Heart right ventricle (tissue), 16 donors: ENCODE data around the gene EPB41L2. TPM values are rescaled to one million over a fixed set of nuclear protein-coding genes. Genes with fewer than 3 reads are reported as not detected.

Source experiments
- ATAC-seq, 8 donors: fragments of 200-7000 bp; cut with Tn5 transposase; one replicate each; pipeline ENCODE4 v1.9.1; 2020; ENCODE audit warnings: mild to moderate bottlenecking in 8 of 8, moderate library complexity in 8 of 8, moderate number of reproducible peaks in 1 of 8
- DNase-seq, 2 donors: peaks; one replicate each; pipeline ENCODE4 v3.0.0-alpha.2; 2020
- H3K27ac ChIP-seq, 10 donors: fragments of 200-600 bp; sonication (generic) in 2 of 10; one replicate each; pipeline versions ENCODE4 v1.5.0 to v1.8.0; 2020 to 2022; ENCODE audit warnings: mild to moderate bottlenecking in 3 of 10
- H3K27me3 ChIP-seq, 7 donors: fragments of 200-600 bp; one replicate each; pipeline ENCODE4 v1.8.0; 2021 to 2022; ENCODE audit warnings: mild to moderate bottlenecking in 2 of 7
- H3K36me3 ChIP-seq, 9 donors: fragments of 200-600 bp; sonication (generic) in 1 of 9; one replicate each; pipeline versions ENCODE4 v1.5.0 to v1.8.0; 2020 to 2022; ENCODE audit warnings: mild to moderate bottlenecking in 2 of 9
- H3K4me1 ChIP-seq, 9 donors: fragments of 200-600 bp; sonication (generic) in 1 of 9; one replicate each; pipeline versions ENCODE4 v1.5.0 to v1.8.0; 2020 to 2022; ENCODE audit warnings: mild to moderate bottlenecking in 4 of 9
- H3K4me3 ChIP-seq, 10 donors: fragments of 200-600 bp; sonication (generic) in 2 of 10; one replicate each; pipeline versions ENCODE4 v1.5.0 to v1.8.0; 2020 to 2022; ENCODE audit warnings: mild to moderate bottlenecking in 7 of 10, moderate library complexity in 2 of 10
- H3K9me3 ChIP-seq, 11 donors: fragments of 200-600 bp in 10 of 11; sonication (generic) in 2 of 11; one replicate each; pipeline versions ENCODE4 v1.5.0 to v1.8.0; 2013 to 2022; ENCODE audit warnings: mild to moderate bottlenecking in 2 of 11, control low read depth in 1 of 11, moderate library complexity in 1 of 11
- WGBS, 2 donors: extraction: QIAGEN DNeasy Blood & Tissue Kit; methylation state at CpG; one replicate each; pipeline ENCODE4 v1.1.7; 2013; ENCODE audit warnings: inconsistent platforms in 1 of 2; 5-methylcytosine and 5-hydroxymethylcytosine counted together
- intact Hi-C, 10 donors: fragments of 100-400 bp; cut with DNase I; formaldehyde crosslinking; loops; one replicate each; pipeline versions ENCODE4 v1.11.1 to v1.14.2; 2022
- polyA plus RNA-seq, 2 donors: library from polyadenylated mRNA; stranded (reverse); fragments of 200-250 nt; gene quantifications; one replicate each; pipeline ENCODE4 v1.2.3, GENCODE V29; 2013
- total RNA-seq, 10 donors: library from RNA; stranded (reverse); fragmentation: NEBNext Ultra II Directional in 3 of 10; extraction: Animal tissue kit (Norgen Biotek cat#: 25700) in 3 of 10; gene quantifications; one replicate each; pipeline versions ENCODE4 v1.2.1 to v1.2.4, GENCODE V29; 2021 to 2023
- TF ChIP-seq, protein P1 (sequence below), 9 donors: fragments of 200-600 bp; sonication (generic) in 2 of 9; IDR thresholded peaks; one replicate each; pipeline versions ENCODE4 v1.5.0 to v1.8.0; 2021 to 2022; ENCODE audit warnings: antibody characterized with exemption in 9 of 9, mild to moderate bottlenecking in 5 of 9, moderate library complexity in 1 of 9
- donor health status: Arrhythmogenic right ventricular cardiomyopathy.
- donor health status: ischemic (EF 13 %, LVEDD 7.1; RV severe dilation, severe dysfunction).
- donor health status: healthy with polysubstance abuse.
- donor health status: DM: no; HTN: yes; CAD: no.
- donor health status: DM: no; HTN: no; CAD: no.
- donor health status: ischemic (EF 25% LVEDD 6.9; RV normal size, moderate dysfunction).
- donor health status: ischemic (EF 25% LVEDD 5.7; RV mildly dilated, moderate dysfunction).
- donor health status: healthy.
- donor health status: DM: yes; HTN: yes; CAD: no.
- donor health status: Ischemic cardiomyopathy.
- donor health status: ischemic (EF 35%, LVEDD 5.7; RV mildly dilated, moderate dysfunction).
- donor health status: nonischemic (EF 11% LVEDD 7.7; RV severe dilation, severe dysfunction).
- donor health status: DM: yes; HTN: yes; CAD: no.
- donor health status: PGD.
- donor health status: ischemic (EF 29% LVEDD 5.4; RV normal size, mild dysfunction).
- donor health status: nonischemic (EF 23%, LVEDD 6.1; RV moderate dilation, normal function).

EPB41L2 gene
- total and polyA plus RNA-seq, 12 donors: 18.0 to 98.6 (median 55.1) TPM

- H3K4me1 ChIP-seq: peaks cover 0 to 33% (median 8%) of the 10 kb centered on the region in 9 donors
- H3K27ac ChIP-seq: no peak overlapping the region
- H3K36me3 ChIP-seq: peaks cover 0 to 4% (median 0%) of the 10 kb centered on the region in 9 donors
- peaks cover 0 to 17% (median 0%) of the 10 kb centered on the region in 11 donors for H3K9me3 ChIP-seq
- intact Hi-C loops: no loop called here
- DNase-seq (no peak), ATAC-seq (no peak)
- WGBS, 2 donors: 81 to 85% methylated on average over 4 of the region's 4 CpGs
- H3K27me3 ChIP-seq: no peaks in the 10 kb centered on the region
- H3K4me3 ChIP-seq: no peak overlapping the region
- TF ChIP-seq, protein P1, sequence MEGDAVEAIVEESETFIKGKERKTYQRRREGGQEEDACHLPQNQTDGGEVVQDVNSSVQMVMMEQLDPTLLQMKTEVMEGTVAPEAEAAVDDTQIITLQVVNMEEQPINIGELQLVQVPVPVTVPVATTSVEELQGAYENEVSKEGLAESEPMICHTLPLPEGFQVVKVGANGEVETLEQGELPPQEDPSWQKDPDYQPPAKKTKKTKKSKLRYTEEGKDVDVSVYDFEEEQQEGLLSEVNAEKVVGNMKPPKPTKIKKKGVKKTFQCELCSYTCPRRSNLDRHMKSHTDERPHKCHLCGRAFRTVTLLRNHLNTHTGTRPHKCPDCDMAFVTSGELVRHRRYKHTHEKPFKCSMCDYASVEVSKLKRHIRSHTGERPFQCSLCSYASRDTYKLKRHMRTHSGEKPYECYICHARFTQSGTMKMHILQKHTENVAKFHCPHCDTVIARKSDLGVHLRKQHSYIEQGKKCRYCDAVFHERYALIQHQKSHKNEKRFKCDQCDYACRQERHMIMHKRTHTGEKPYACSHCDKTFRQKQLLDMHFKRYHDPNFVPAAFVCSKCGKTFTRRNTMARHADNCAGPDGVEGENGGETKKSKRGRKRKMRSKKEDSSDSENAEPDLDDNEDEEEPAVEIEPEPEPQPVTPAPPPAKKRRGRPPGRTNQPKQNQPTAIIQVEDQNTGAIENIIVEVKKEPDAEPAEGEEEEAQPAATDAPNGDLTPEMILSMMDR (IDR thresholded peaks at IDR 0.05): no peak
These were observed 150.6 kb downstream of the EPB41L2 start for GRCh38 chr6:130912434-130912833.

GRCh38 chr6:130908958-130909357 is 154.1 kb downstream of the EPB41L2 start:
- intact Hi-C loops: loop anchor here in 1 of 10 donors (10.0 kb wide), 1 partner anchor 56 kb away; no protein-coding TSS in a partner anchor
- no peak overlapping the region for H3K27ac ChIP-seq
- H3K4me3 ChIP-seq: no peak overlapping the region
- no peaks in the 10 kb centered on the region for H3K36me3 ChIP-seq
- ATAC-seq (no peak), DNase-seq (no peak)
- 91 to 92% methylated on average over 2 of the region's 2 CpGs for WGBS, 2 donors
- H3K27me3 ChIP-seq: no peaks in the 10 kb centered on the region
- peaks cover 0 to 33% (median 8%) of the 10 kb centered on the region in 9 donors for H3K4me1 ChIP-seq
- TF ChIP-seq, protein P1 (IDR thresholded peaks at IDR 0.05): no peak
- peaks cover 0 to 17% (median 0%) of the 10 kb centered on the region in 11 donors for H3K9me3 ChIP-seq

DNA sequence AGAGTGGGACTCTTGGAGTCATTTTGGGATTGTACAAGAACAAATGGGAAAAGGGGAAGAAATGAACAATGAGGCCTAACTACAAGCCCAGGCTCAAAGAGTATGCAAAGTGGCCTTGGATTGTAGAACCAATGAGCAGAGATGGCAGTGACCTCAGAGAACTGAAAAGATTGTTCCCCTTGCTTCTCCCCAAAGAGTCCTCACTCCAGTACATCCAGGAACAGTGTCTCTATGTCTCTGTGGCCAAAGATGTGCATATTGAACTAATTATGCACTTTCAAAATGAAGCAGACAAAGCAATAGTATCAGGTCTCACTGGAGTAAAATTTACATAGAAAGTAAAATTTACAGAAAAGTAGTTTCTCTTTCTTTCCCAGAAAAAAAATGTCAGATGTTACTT is 154.9 kb downstream of the EPB41L2 start:
- intact Hi-C loops: loop anchor here in 1 of 10 donors (10.0 kb wide), 1 partner anchor 57 kb away; no protein-coding TSS in a partner anchor
- DNase-seq (no peak), ATAC-seq (peak in 1 of 8 donors; percentile 23)
- TF ChIP-seq, protein P1 (IDR thresholded peaks at IDR 0.05): no peak
- H3K27me3 ChIP-seq: no peaks in the 10 kb centered on the region
- H3K4me1 ChIP-seq: peaks cover 0 to 27% (median 8%) of the 10 kb centered on the region in 9 donors
- peaks cover 0 to 5% (median 0%) of the 10 kb centered on the region in 9 donors for H3K36me3 ChIP-seq
- peaks cover 0 to 17% (median 0%) of the 10 kb centered on the region in 11 donors for H3K9me3 ChIP-seq
- H3K27ac ChIP-seq: no peak overlapping the region
- H3K4me3 ChIP-seq: no peak overlapping the region

GRCh38 chr6:130907687-130908086 is 155.4 kb downstream of the EPB41L2 start:
- Histone ChIP-seq H3K27me3 (no peaks in the 10 kb centered on the region), H3K27ac (peak overlapping the region in 1 of 10 donors; percentile 3), H3K4me3 (no peak overlapping the region), H3K9me3 (peaks cover 0 to 17% (median 0%) of the 10 kb centered on the region in 11 donors), H3K36me3 (peaks cover 0 to 6% (median 0%) of the 10 kb centered on the region in 9 donors), H3K4me1 (peaks cover 0 to 22% (median 8%) of the 10 kb centered on the region in 9 donors)
- WGBS, 2 donors: 63 to 66% methylated on average over 3 of the region's 3 CpGs
- intact Hi-C loops: loop anchor here in 1 of 10 donors (10.0 kb wide), 1 partner anchor 57 kb away; no protein-coding TSS in a partner anchor
- no peak for ATAC-seq
- TF ChIP-seq, protein P1 (IDR thresholded peaks at IDR 0.05): no peak
- DNase-seq: no peak
